ENCODE results near the gene CYB561A3.

CYB561A3 gene

GRCh38 chr11:61325649-61326414 lies 35.9 kb downstream of the CYB561A3 start:
- no peak for DNase-seq (ENCODE audit: low read depth)
- no peak overlapping the region for H3K4me3 ChIP-seq (ENCODE audit: low read length)
- TF ChIP-seq CTCF (conservative IDR thresholded peaks at IDR 0.05; ENCODE audit: low read depth, low read length) = no peak

GRCh38 chr11:61315260-61315659 lies 46.4 kb downstream of the CYB561A3 start:
- TF ChIP-seq CTCF (conservative IDR thresholded peaks at IDR 0.05; ENCODE audit: low read depth, low read length) = no peak
- DNase-seq (ENCODE audit: low read depth) = no peak
- no peak overlapping the region for H3K4me3 ChIP-seq (ENCODE audit: low read length)

DNA sequence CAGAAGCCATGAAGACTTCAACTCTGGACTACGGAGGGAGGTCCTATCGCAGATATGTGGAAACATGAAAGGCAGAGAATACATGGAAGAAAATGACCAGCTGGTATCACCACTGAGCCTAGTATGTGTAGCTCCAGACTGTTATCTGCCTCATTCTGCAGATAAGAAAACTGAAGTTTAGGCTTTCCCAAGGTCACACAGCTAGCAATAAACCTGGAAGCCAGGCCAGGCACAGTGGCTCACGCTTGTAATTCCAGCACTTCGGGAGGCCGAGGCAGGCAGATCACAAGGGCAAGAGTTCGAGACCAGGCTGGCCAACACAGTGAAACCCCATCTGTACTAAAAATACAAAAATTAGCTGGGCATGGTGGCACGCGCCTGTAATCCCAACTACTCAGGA lies 50.9 kb downstream of the CYB561A3 start:
- no peak for DNase-seq (ENCODE audit: low read depth)
- H3K4me3 ChIP-seq (ENCODE audit: low read length) = no peak overlapping the region
- TF ChIP-seq CTCF (conservative IDR thresholded peaks at IDR 0.05; ENCODE audit: low read depth, low read length) = no peak

DNA sequence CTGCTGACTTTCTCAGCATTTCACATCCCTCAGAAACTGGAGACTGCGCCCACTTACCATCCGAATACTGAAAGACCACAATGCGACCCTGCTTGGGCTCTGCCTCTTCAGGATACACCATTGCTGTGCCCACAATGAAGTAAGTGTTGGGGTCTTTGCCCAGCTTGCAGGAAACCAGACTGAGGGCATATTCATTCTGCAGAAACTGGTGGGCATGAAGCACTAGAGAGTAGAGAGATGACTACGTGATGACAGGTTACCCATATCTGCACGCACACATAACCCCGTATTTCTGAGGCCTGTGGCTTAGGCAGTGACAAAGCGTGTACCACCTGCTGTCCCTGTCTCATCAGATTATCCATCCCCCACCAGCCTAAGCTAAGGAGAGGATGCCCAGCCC lies 51.9 kb downstream of the CYB561A3 start:
- no peak overlapping the region for H3K4me3 ChIP-seq (ENCODE audit: low read length)
- TF ChIP-seq CTCF (conservative IDR thresholded peaks at IDR 0.05; ENCODE audit: low read depth, low read length) = no peak
- DNase-seq (ENCODE audit: low read depth) = no peak

GRCh38 chr11:61309141-61309540 lies 52.5 kb downstream of the CYB561A3 start:
- DNase-seq (ENCODE audit: low read depth) = no peak
- no peak overlapping the region for H3K4me3 ChIP-seq (ENCODE audit: low read length)
- no peak for TF ChIP-seq CTCF (conservative IDR thresholded peaks at IDR 0.05; ENCODE audit: low read depth, low read length)

- no peak for DNase-seq (ENCODE audit: low read depth)
- no peak overlapping the region for H3K4me3 ChIP-seq (ENCODE audit: low read length)
- no peak for TF ChIP-seq CTCF (conservative IDR thresholded peaks at IDR 0.05; ENCODE audit: low read depth, low read length)
Measured at GRCh38 chr11:61307354-61307753, 54.3 kb downstream of the CYB561A3 start.

DNA sequence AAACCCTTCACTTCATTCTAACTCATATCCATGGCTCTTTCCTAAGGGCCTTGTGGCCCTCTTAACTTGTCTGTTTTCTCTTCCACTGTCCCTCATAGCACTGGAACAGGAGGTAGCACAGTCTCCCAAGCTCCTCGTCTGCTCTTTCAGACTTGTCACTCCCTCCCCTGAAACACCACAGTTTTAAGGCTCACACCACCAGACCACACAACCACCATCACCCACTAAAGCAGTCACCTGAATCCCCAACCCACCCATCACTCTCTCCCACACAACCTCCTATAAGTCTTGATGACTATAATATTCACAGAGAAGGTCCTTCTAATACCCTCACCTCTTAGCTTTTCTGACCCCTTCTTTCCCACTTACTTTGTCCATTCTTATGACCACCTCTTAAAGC lies 55.5 kb downstream of the CYB561A3 start:
- DNase-seq (ENCODE audit: low read depth) = no peak
- TF ChIP-seq CTCF (conservative IDR thresholded peaks at IDR 0.05; ENCODE audit: low read depth, low read length) = no peak
- no peak overlapping the region for H3K4me3 ChIP-seq (ENCODE audit: low read length)
